D721Med (cell line): ENCODE measurements around the gene PKN2.

Experiments
- DNase-seq: peaks from one replicate; pipeline ENCODE4 v3.0.0; 2011; ENCODE audit warnings: low spot score; ENCODE audit not compliant: insufficient read length
- FAIRE-seq: peaks from 2 replicates; lab custom pipeline; 2011; peaks lifted over from hg19 to GRCh38; lab: Jason Lieb, UNC
- TF ChIP-seq, protein P1 (sequence below): IDR thresholded peaks from 2 replicates; pipeline ENCODE4 v1.5.1; 2012; ENCODE audit warnings: mild to moderate bottlenecking, control low read depth; ENCODE audit not compliant: insufficient read depth; ENCODE audit errors: missing control alignments

The PKN2 gene

DNA sequence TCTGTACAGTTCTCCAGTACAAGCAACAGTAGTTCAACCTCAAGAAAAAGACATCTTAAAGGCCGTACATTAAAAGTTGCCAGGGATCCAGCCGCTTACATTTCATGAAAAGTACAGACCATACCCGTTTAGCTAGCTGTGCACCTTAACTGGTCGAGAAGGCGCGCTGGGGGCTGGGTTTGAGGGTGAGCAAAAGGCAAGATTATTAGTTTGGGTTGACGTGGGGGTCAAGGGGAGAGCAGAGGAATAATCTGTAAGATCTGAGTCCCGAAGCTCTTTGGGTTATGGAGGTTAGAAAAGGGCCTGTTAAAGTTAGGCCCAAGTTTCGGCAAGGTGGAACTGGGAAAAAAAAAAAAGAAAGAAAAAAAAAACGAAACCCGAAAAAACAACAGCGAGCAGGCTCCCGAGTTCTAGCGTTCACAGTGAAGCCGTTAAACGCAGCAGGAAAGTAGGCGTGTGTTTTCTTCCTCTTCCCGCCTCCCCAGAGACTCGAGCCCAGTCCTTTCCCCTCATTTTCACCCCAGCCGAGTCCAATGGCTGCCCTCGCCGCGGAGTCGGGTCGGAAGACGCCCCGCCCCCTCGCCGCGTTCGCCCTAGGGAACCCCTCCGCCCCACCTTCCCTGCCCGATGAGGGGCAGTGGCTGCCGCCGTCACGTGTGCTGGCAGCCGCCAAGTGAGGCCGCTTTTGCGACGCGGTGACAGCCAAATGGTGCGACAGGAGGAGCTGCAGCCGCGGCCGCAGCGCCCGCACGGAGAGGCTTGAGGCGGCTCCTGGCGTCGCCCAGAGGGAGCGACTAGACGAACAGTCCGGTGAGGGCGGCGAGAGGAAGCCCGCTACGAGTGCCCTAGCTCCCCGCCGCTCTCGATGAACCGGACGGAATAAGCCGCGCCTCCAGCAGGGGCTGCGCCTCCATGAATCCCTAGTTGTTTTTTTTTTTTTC is at the start of gene PKN2:
Gene PKN2, plus strand, starts transcription at position 733 of the 941 bp plus-strand sequence. CDS start 308 bp downstream, outside the sequence.
- FAIRE-seq = peak; percentile 55
- DNase-seq = peak; percentile 31
- TF ChIP-seq, protein P1, sequence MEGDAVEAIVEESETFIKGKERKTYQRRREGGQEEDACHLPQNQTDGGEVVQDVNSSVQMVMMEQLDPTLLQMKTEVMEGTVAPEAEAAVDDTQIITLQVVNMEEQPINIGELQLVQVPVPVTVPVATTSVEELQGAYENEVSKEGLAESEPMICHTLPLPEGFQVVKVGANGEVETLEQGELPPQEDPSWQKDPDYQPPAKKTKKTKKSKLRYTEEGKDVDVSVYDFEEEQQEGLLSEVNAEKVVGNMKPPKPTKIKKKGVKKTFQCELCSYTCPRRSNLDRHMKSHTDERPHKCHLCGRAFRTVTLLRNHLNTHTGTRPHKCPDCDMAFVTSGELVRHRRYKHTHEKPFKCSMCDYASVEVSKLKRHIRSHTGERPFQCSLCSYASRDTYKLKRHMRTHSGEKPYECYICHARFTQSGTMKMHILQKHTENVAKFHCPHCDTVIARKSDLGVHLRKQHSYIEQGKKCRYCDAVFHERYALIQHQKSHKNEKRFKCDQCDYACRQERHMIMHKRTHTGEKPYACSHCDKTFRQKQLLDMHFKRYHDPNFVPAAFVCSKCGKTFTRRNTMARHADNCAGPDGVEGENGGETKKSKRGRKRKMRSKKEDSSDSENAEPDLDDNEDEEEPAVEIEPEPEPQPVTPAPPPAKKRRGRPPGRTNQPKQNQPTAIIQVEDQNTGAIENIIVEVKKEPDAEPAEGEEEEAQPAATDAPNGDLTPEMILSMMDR = peak; percentile 16

DNA sequence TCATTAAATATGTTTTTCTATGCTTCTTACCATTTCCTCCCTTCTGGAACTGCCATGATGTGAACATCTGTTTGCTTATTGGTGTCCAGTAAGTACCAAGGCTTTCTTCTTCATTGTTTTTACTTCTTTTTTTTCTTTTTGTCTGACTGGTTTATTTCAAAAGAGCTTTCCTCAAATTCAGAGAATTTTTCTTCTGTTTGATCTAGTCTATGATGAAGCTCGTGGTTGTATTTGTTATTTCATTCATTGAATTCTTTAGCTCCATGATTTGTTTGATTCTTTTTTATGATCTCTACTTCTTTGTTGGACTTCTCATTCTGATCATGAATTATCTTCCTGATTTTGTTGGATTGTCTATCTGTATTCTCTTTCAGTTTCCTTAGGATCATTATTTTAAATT is 49.5 kb upstream of the PKN2 start:
- TF ChIP-seq, protein P1 = no peak
- FAIRE-seq (no peak), DNase-seq (no peak)

DNA sequence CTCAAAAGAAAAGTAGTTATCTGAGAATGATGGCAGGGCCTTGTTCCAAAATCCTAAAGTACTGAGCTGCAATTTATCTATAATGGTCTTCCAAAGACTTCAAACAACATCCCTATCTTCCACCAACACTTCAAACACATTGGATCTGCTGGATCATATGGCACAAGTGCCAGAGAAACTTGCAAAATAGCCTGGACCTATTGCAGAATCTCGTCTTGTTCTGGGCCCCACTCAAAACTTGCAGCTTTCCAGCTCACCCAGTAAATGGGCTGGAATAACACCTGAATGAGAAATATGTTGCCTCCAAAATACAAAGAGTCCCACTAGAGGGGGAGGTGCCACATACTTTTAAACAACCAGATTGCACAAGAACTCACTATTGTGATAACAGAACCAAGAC is 44.0 kb upstream of the PKN2 start:
- TF ChIP-seq, protein P1 = no peak
- DNase-seq (no peak), FAIRE-seq (no peak)

DNA sequence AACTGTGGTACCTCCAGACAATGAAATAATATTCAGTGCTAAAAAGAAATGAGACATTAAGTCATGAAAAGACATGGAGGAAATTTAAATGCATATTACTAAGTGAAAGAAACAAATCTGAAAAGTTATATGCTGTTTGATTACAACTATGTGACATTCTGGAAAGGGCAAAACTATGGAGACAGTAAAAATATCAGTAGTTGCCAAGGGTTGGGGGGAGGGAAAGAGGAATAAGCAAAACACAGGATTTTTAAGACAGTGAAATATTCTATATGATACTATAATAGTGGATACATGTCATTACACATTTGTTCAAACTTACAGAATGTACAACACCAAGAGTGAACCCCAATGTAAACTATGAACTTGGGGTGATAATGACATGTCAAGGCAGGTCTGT is 38.2 kb upstream of the PKN2 start:
- DNase-seq (no peak), FAIRE-seq (no peak)
- TF ChIP-seq, protein P1 = no peak

DNA sequence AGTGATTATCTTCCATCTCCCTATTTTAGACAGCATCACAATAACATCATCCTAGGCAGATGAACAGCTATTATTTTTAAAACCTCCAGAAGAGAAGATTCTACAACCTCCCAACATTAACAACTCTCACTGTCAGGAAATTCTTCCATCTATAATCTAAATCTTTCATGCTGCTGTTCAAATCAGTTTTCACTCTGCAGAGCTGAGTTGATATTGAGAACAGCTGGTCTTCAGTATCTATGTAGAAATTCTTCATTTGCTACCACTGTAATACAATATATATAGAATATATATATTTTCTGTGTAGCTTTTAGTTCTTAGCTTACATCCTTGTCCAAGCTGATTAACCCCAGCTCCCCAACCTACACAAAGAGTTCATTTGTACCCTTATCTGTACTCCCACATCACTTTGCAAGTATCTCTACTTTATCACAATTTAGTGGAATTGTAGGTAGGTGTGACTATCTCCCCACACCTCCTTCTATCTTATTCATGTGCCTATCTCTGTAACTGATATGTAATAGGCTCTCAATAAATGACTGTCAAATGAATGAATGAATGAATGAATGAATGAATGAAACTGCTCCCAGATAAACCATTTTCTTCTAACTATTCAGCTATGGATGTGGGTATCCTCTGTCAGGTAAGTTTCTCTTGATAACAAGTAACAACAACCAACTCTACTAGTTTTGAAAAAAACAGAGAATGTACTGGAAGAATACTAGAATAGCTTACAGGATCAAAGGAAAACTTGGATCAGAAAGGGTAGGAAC is 37.4 kb upstream of the PKN2 start:
- peak; percentile 83 for FAIRE-seq
- DNase-seq = no peak
- TF ChIP-seq, protein P1 = no peak

DNA sequence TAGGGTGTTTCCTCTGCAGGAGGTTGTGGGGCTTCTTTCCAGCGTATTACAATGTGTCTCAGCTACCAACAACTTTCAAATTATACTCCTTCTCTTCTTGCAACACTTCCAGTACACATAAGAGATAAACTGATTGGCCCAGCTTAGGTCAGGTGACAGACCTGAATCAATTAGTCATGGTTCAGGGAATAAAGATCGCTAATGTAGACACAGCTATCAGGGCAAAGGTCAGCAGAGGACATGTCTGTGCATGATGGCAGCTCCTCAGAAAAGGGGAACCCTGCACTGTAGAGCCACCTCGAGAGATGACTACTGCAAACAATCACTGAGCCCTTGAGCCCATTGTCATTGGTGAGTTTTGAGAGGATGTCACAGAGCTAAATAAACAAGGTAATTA is 36.8 kb upstream of the PKN2 start:
- TF ChIP-seq, protein P1 = no peak
- FAIRE-seq = no peak
- DNase-seq = no peak
